Measurements from ENCODE around the gene PKN2. TPM values are rescaled to one million over a fixed set of nuclear protein-coding genes. Genes with fewer than 3 reads are reported as not detected.
A peak's percentile ranks its signal among the peaks of the same experiment; 100 is the strongest.

The PKN2 gene
- total RNA-seq, 2 experiments from 2014 or later, result 16.4 to 24.9 TPM

- H3K9me3 Mint-ChIP-seq (ENCODE audit: low read depth), result no peaks in the 10 kb centered on the region
- CTCF ChIA-PET, result interaction anchor here (0.7 to 4.2 kb wide), 13 partner anchors 9 to 221 kb away, joined by 3 to 37 read pairs (median 5); partner anchors contain the start of gene PKN2
- no peak overlapping the region for H3K4me3 Mint-ChIP-seq
- POLR2A ChIA-PET, result no interaction called here
- intact Hi-C loops (cut with DNase I, micrococcal nuclease), result loop anchor here (1.0 to 5.0 kb wide), 3 partner anchors 52 to 222 kb away; no protein-coding TSS in a partner anchor
- DNase-seq (no peak), ATAC-seq (no peak)
- H3K36me3 Mint-ChIP-seq (ENCODE audit: low read depth), result no peaks in the 10 kb centered on the region
- peaks cover 8% of the 10 kb centered on the region for H3K4me1 Mint-ChIP-seq
- H3K27me3 Mint-ChIP-seq, result no peaks in the 10 kb centered on the region
- H3K27ac Mint-ChIP-seq, result no peak overlapping the region
Observed at GRCh38 chr1:88655140-88655539, 28.9 kb upstream of the PKN2 start.

DNA sequence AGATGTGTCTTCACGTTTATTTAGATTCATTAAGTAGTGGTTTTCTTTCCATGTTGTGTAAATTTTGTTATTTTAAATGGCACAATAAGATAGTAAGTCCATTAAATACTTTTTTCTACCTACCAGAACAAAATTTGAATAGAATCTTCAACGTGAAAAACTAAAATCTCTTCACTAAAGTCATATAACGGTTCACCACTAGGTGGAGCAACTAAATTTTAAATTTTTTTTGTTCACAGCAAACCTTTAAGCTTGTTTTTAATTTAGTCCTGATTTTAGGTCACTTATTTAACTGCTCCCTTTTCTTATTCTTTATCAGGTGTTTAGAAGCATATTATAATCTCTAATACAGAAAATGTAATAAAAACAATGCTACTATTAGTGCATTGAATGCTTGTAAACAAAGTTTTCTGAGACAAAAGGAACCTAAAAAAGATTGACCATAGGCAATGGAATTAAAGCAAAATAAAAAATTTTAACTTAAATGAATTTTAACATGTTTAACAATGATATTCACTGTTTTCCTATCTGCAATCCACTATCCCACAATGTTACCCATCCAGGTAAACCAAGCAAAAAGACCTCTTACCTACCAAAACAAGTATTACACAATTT, 28.3 kb upstream of the PKN2 start:
- Mint-ChIP-seq H3K27ac (no peak overlapping the region), H3K4me3 (no peak overlapping the region), H3K4me1 (peaks cover 12% of the 10 kb centered on the region), H3K27me3 (no peaks in the 10 kb centered on the region), H3K9me3 (ENCODE audit: low read depth) (no peaks in the 10 kb centered on the region), H3K36me3 (ENCODE audit: low read depth) (no peaks in the 10 kb centered on the region)
- ATAC-seq (no peak), DNase-seq (no peak)
- POLR2A ChIA-PET, result no interaction called here
- intact Hi-C loops (cut with DNase I, micrococcal nuclease), result loop anchor here (1.0 to 5.0 kb wide), 3 partner anchors 52 to 222 kb away; no protein-coding TSS in a partner anchor
- CTCF ChIA-PET, result interaction anchor here (0.7 to 4.2 kb wide), 14 partner anchors 9 to 221 kb away, joined by 3 to 37 read pairs (median 4); partner anchors contain the start of gene PKN2

DNA sequence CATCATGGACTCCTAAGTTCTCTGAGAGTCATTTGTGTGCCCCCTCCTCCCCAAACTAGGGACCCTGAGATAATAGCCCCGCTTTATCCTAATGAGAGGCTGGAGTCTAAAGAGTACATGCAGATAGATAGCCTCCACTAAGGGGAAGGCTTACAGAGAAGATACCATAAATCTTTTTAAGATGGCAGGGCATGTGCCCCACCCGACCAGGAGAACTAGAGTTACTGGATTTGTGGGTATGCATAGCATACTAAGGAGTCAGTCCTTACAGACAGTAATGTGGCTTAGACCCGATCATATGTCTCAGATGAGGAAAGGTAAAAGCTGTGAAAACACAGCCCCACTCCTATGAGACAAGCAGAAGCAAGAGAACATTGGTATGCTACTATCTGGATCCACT, 25.7 kb upstream of the PKN2 start:
- intact Hi-C loops (cut with DNase I, micrococcal nuclease), result loop anchor here (5.0 kb wide), 2 partner anchors 49 to 144 kb away; no protein-coding TSS in a partner anchor
- DNase-seq (no peak), ATAC-seq (no peak)
- no peaks in the 10 kb centered on the region for H3K27me3 Mint-ChIP-seq
- H3K9me3 Mint-ChIP-seq (ENCODE audit: low read depth), result no peaks in the 10 kb centered on the region
- H3K4me3 Mint-ChIP-seq, result no peak overlapping the region
- no peak overlapping the region for H3K27ac Mint-ChIP-seq
- CTCF ChIA-PET, result interaction anchor here (1.0 to 1.4 kb wide), 4 partner anchors 8 to 25 kb away, joined by 3 to 5 read pairs (median 4); no protein-coding TSS in a partner anchor
- H3K4me1 Mint-ChIP-seq, result peaks cover 28% of the 10 kb centered on the region
- H3K36me3 Mint-ChIP-seq (ENCODE audit: low read depth), result no peaks in the 10 kb centered on the region
- POLR2A ChIA-PET, result no interaction called here

GRCh38 chr1:88659552-88659951, 24.5 kb upstream of the PKN2 start:
- no peaks in the 10 kb centered on the region for H3K36me3 Mint-ChIP-seq (ENCODE audit: low read depth)
- ChIA-PET CTCF (interaction anchor here (0.6 to 1.5 kb wide), 5 partner anchors 9 to 38 kb away, joined by 3 to 5 read pairs (median 3); no protein-coding TSS in a partner anchor), POLR2A (interaction anchor here (0.6 kb wide), 1 partner anchor 25 kb away, joined by 3 read pairs; no protein-coding TSS in a partner anchor)
- ATAC-seq, result peak; percentile 78
- intact Hi-C loops (cut with DNase I, micrococcal nuclease), result loop anchor here (1.0 to 5.0 kb wide), 3 partner anchors 25 to 143 kb away; partner anchors contain the start of gene PKN2 (in 1 of the 2)
- no peak overlapping the region for H3K4me3 Mint-ChIP-seq
- DNase-seq, result no peak
- H3K27ac Mint-ChIP-seq, result peak overlapping the region; percentile 3
- no peaks in the 10 kb centered on the region for H3K27me3 Mint-ChIP-seq
- peaks cover 28% of the 10 kb centered on the region for H3K4me1 Mint-ChIP-seq
- H3K9me3 Mint-ChIP-seq (ENCODE audit: low read depth), result no peaks in the 10 kb centered on the region

DNA sequence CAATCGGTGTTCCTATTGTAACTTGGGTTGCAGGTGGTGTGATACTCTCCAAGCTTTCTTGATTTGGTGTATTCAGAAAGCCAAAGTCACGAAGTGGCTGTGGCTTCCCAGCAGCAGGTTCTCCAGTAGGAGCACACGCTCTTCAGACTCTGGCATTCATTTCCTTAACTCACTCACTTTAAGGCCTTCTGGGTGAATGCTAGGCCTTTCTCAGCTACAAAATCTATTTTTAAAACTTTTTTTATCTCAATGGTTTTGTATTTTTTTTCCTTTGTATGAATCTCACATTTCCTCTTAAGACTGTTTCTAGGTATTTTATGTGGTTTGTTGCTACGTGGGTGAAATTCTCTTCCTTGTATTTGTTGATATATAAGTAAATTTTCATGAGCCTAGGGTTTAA, 22.9 kb upstream of the PKN2 start:
- peak; percentile 15 for DNase-seq
- peak overlapping the region; percentile 34 for H3K4me3 Mint-ChIP-seq
- ChIA-PET CTCF (interaction anchor here (1.1 to 1.5 kb wide), 4 partner anchors 10 to 217 kb away, joined by 4 to 8 read pairs (median 8); partner anchors contain the start of gene PKN2), POLR2A (interaction anchor here (0.7 kb wide), 1 partner anchor 229 kb away, joined by 3 read pairs; no protein-coding TSS in a partner anchor)
- H3K9me3 Mint-ChIP-seq (ENCODE audit: low read depth), result no peaks in the 10 kb centered on the region
- H3K27me3 Mint-ChIP-seq, result no peaks in the 10 kb centered on the region
- H3K36me3 Mint-ChIP-seq (ENCODE audit: low read depth), result no peaks in the 10 kb centered on the region
- H3K4me1 Mint-ChIP-seq, result peaks cover 28% of the 10 kb centered on the region
- intact Hi-C loops (cut with DNase I, micrococcal nuclease), result loop anchor here in 1 of 2 experiments (1.0 kb wide), 1 partner anchor 22 kb away; no protein-coding TSS in a partner anchor
- peak overlapping the region; percentile 85 for H3K27ac Mint-ChIP-seq
- peak; percentile 44 for ATAC-seq

DNA sequence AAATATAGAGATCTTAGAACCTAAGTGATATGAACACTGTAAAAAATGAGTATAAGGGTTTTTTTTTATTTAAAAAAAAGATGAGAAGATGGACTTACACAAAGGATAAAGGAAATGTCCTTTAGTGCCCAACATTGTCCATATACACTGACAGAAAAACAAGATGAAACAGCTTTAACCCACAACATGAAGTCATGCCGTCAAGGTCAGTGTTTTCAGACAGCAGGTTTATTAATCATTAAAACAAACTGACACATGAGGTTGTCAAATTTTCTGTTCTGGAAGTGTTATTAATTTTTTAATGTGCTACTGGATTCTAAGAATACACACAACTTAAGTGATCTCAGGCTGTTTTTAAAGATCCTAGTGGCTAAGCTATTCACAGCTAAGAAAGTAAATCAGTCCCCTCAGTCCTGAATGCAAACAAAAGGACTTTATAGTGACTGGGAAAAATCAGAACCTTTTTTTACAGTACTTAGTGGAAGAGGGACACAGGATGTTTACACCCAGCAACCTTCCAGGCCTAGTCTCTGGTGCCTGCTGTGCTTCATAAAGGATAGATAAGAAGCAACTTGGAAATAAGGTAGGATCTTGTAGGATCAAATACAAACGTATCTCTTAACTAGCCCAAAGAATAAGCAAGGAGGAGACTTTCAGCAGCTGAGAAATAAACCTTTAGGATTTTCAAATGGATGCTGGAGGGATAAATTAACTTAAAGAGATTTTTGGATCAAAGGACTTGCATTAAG, 21.9 kb upstream of the PKN2 start:
- no peaks in the 10 kb centered on the region for H3K9me3 Mint-ChIP-seq (ENCODE audit: low read depth)
- H3K27me3 Mint-ChIP-seq, result no peaks in the 10 kb centered on the region
- no peak for ATAC-seq
- intact Hi-C loops (cut with DNase I, micrococcal nuclease), result loop anchor here in 1 of 2 experiments (1.0 kb wide), 1 partner anchor 21 kb away; no protein-coding TSS in a partner anchor
- CTCF ChIA-PET, result interaction anchor here (1.4 kb wide), 1 partner anchor 21 kb away, joined by 7 read pairs; the partner anchor contains the start of gene PKN2
- H3K4me3 Mint-ChIP-seq, result no peak overlapping the region
- peak overlapping the region; percentile 37 for H3K27ac Mint-ChIP-seq
- POLR2A ChIA-PET, result no interaction called here
- H3K4me1 Mint-ChIP-seq, result peaks cover 28% of the 10 kb centered on the region
- H3K36me3 Mint-ChIP-seq (ENCODE audit: low read depth), result no peaks in the 10 kb centered on the region
- no peak for DNase-seq

DNA sequence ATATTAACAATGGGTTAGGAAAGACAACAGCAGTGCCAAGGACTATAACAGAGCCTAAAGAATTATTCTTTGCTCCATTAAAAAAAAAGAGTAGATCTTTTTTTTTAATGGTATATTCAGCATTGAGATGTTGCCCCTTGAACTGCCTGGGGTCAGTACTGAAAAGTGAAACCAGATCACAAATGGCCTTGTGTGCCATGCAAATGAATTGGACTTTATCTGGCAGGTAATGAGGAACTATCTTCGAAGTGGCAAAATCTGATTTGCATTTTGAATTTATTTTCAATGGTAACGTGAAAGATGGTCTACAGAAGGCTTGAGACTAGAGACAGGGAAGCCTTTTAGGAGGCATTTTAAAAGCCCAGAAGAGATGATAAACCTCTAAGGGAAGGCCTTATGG, 21.4 kb upstream of the PKN2 start:
- POLR2A ChIA-PET, result no interaction called here
- Mint-ChIP-seq H3K9me3 (ENCODE audit: low read depth) (no peaks in the 10 kb centered on the region), H3K36me3 (ENCODE audit: low read depth) (no peaks in the 10 kb centered on the region), H3K27me3 (no peaks in the 10 kb centered on the region), H3K4me1 (peaks cover 28% of the 10 kb centered on the region), H3K4me3 (no peak overlapping the region), H3K27ac (no peak overlapping the region)
- intact Hi-C loops (cut with DNase I, micrococcal nuclease), result no loop called here
- no peak for DNase-seq
- no peak for ATAC-seq
- CTCF ChIA-PET, result no interaction called here

DNA sequence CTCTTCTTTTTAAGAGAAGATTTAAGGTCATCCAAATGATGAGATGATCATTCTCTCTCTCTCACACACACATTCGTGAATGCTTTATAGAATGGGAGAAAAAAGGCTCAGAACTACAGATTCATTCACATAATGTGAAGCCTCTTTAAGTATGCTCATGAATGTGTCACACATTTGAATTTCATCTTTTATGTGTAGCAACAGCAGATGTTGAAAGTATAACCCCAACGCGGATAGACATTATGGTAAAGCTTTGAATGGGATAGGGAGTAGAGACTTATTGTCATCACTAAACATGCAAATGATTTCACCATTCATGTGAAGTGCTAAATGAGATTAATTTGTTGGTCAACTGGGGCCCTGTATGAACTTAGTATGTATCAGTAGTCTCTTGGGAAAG, 15.7 kb upstream of the PKN2 start:
- H3K27ac Mint-ChIP-seq, result no peak overlapping the region
- intact Hi-C loops (cut with DNase I, micrococcal nuclease), result no loop called here
- H3K4me1 Mint-ChIP-seq, result no peaks in the 10 kb centered on the region
- H3K4me3 Mint-ChIP-seq, result no peak overlapping the region
- no peaks in the 10 kb centered on the region for H3K27me3 Mint-ChIP-seq
- DNase-seq (no peak), ATAC-seq (no peak)
- ChIA-PET CTCF (interaction anchor here (1.8 kb wide), 1 partner anchor 14 kb away, joined by 4 read pairs; no protein-coding TSS in a partner anchor), POLR2A (no interaction called here)
- no peaks in the 10 kb centered on the region for H3K9me3 Mint-ChIP-seq (ENCODE audit: low read depth)
- no peaks in the 10 kb centered on the region for H3K36me3 Mint-ChIP-seq (ENCODE audit: low read depth)

DNA sequence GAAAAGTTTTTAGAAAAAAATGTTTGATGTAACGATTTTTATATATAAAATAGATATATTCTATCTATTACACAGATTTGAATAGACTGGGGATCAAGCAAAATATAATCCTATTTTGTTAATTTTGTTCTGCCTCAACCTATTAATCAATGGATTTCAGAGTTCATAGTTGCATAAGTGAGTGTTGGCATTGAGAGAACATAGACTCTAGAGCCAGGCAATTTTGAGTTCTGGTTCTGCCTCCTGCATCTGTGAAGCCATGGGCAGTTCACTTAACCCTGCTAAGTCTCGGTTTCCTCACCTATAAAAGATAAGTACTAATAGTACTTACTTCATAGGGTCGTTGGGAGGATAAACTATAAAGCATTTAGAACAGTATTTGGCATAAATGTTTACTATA, 13.6 kb upstream of the PKN2 start:
- no peak for ATAC-seq
- no peak overlapping the region for H3K4me3 Mint-ChIP-seq
- no peaks in the 10 kb centered on the region for H3K9me3 Mint-ChIP-seq (ENCODE audit: low read depth)
- DNase-seq, result no peak
- H3K27me3 Mint-ChIP-seq, result no peaks in the 10 kb centered on the region
- ChIA-PET CTCF (interaction anchor here (1.3 kb wide), 1 partner anchor 10 kb away, joined by 4 read pairs; no protein-coding TSS in a partner anchor), POLR2A (interaction anchor here (0.9 kb wide), 1 partner anchor 14 kb away, joined by 3 read pairs; the partner anchor contains the start of gene PKN2)
- intact Hi-C loops (cut with DNase I, micrococcal nuclease), result loop anchor here in 1 of 2 experiments (10.0 kb wide), 1 partner anchor 1966 kb away; the partner anchor contains the start of gene SH3GLB1
- no peaks in the 10 kb centered on the region for H3K36me3 Mint-ChIP-seq (ENCODE audit: low read depth)
- no peaks in the 10 kb centered on the region for H3K4me1 Mint-ChIP-seq
- H3K27ac Mint-ChIP-seq, result no peak overlapping the region

DNA sequence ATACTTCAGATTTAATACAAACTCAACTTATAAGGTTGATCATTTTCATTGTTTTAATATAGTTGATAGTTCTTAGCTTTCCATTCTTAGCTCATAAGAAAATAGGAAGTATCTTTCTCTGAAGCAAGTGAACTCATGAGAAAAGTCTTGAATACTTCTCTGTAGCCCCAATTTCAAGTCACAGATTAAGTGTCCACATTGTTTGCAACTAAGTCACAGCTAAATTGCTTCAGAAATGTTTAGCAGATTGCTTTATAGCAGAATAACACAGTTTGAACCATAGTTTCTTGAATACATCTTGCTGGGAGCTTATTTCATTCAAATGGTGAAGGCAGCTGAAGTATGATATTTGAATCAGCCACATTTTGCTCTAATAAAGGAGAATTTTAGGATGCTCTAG, 10.6 kb upstream of the PKN2 start:
- no peak overlapping the region for H3K27ac Mint-ChIP-seq
- H3K27me3 Mint-ChIP-seq, result no peaks in the 10 kb centered on the region
- ChIA-PET CTCF (interaction anchor here (0.6 to 2.2 kb wide), 5 partner anchors 9 to 18 kb away, joined by 3 to 14 read pairs (median 5); no protein-coding TSS in a partner anchor), POLR2A (no interaction called here)
- H3K36me3 Mint-ChIP-seq (ENCODE audit: low read depth), result no peaks in the 10 kb centered on the region
- ATAC-seq, result no peak
- H3K4me1 Mint-ChIP-seq, result no peaks in the 10 kb centered on the region
- intact Hi-C loops (cut with DNase I, micrococcal nuclease), result loop anchor here in 1 of 2 experiments (10.0 kb wide), 1 partner anchor 1969 kb away; the partner anchor contains the start of gene SH3GLB1
- H3K9me3 Mint-ChIP-seq (ENCODE audit: low read depth), result no peaks in the 10 kb centered on the region
- no peak for DNase-seq
- H3K4me3 Mint-ChIP-seq, result no peak overlapping the region

GRCh38 chr1:88678405-88678804, 5.7 kb upstream of the PKN2 start:
- intact Hi-C loops (cut with DNase I, micrococcal nuclease), result loop anchor here in 1 of 2 experiments (10.0 kb wide), 1 partner anchor 1974 kb away; the partner anchor contains the start of gene SH3GLB1
- no peak overlapping the region for H3K27ac Mint-ChIP-seq
- no peak for DNase-seq
- H3K9me3 Mint-ChIP-seq (ENCODE audit: low read depth), result no peaks in the 10 kb centered on the region
- no peaks in the 10 kb centered on the region for H3K36me3 Mint-ChIP-seq (ENCODE audit: low read depth)
- H3K4me3 Mint-ChIP-seq, result no peak overlapping the region
- H3K4me1 Mint-ChIP-seq, result peaks cover 7% of the 10 kb centered on the region
- CTCF ChIA-PET, result no interaction called here
- no peaks in the 10 kb centered on the region for H3K27me3 Mint-ChIP-seq
- ATAC-seq, result no peak
- POLR2A ChIA-PET, result no interaction called here

Data from activated CD4-positive, alpha-beta T cell treated with anti-CD3 and anti-CD28 coated beads for 36 hours (primary cell).